Muscle of arm (tissue), 14 donors: ENCODE results near the gene BFSP1. TPM values are rescaled to one million over a fixed set of nuclear protein-coding genes. Genes with fewer than 3 reads are reported as not detected.
A peak's percentile ranks its signal among the peaks of the same experiment; 100 is the strongest.

Experiments
- DNase-seq: peaks from one replicate; pipeline ENCODE4 v3.0.0-alpha.2; 2013
- long read RNA-seq, 11 donors: transcript quantifications; one replicate each; lab custom pipeline, GENCODE V29; 2026
- polyA plus RNA-seq, 12 donors: library from polyadenylated mRNA; unstranded; fragments of 120-200 nt; gene quantifications; one replicate each; pipeline ENCODE4 v1.2.1, GENCODE V29; 2013; ENCODE audit not compliant: insufficient read length in 12 of 12

Gene BFSP1
- polyA plus RNA-seq, result 1 to 10 TPM in 10 of 12 donors, not detected in 2; 1.9 to 4.0 (median 2.8) TPM
- long read RNA-seq, donor 1, partial matches to known transcripts, result 1,130 of 1,207 reads
- long read RNA-seq, donor 1, other reads (novel, unspliced or antisense), result 76 of 1,207 reads
- long read RNA-seq, donor 2, result 0 reads
- long read RNA-seq, donor 3, result 0 reads
- long read RNA-seq, donor 4, result 0 reads
- long read RNA-seq, donor 5, partial matches to known transcripts, result 934 of 1,011 reads
- long read RNA-seq, donor 5, other reads (novel, unspliced or antisense), result 77 of 1,011 reads
- long read RNA-seq, donor 6, partial matches to known transcripts, result 0 of 1 reads
- long read RNA-seq, donor 6, other reads (novel, unspliced or antisense), result 0 of 1 reads
- long read RNA-seq, donor 7, result 0 reads
- long read RNA-seq, donor 8, result 0 reads
- long read RNA-seq, donor 9, result 0 reads
- long read RNA-seq, donor 10, partial matches to known transcripts, result 602 of 625 reads
- long read RNA-seq, donor 10, other reads (novel, unspliced or antisense), result 23 of 625 reads
- long read RNA-seq, donor 11, partial matches to known transcripts, result 528 of 564 reads
- long read RNA-seq, donor 11, other reads (novel, unspliced or antisense), result 36 of 564 reads

DNA sequence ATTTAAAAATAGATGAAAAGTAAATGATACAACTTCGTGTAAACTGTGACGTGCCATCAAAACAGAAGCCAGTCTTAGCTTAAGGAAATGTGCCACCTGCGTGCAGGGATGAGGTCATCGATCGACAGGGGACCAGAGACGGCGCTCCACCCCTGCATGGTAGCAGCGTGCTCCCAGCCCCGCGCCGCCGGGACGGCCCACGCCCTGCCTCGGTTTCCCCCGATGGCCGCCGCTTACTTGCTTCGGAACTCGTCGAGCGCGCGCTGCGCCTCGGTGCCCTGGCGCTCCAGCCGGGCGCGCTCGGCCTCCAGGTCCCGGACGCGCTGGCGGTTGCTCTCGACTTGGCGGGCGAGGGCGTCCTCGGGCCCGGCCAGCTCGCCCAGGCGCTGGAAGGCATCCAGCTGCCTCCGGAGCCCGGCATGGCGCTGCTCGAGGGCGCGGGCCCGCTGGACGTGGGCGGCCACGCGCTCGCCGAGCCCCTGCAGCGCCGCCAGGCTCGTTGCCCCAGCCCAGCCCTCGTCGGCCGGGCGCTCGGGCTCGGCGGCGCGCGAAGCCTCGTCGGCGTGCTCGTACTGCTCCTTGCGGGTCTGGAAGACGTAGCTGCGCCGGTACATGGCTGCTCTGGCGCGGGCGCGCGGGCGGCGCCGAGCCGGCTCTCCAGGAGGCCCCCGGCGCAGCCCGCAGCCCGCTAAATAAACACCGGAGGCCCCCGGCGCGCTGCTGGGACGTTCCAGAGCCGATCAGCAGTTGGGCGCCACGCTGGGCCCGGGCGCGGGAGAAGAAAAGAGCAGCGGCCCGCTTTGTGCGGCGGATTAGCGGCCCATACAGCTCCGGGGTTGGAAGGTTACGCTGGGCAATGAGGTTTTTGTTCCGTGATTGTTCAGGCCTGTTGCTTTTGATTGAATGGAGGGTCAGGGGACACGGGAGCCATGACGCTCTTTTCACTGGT lies at the start of gene BFSP1:
BFSP1 (minus strand) TSS at position 664 of the 949 bp plus-strand sequence; CDS start at position 614, 50 bp downstream.
- DNase-seq, result peak; percentile 55

DNA sequence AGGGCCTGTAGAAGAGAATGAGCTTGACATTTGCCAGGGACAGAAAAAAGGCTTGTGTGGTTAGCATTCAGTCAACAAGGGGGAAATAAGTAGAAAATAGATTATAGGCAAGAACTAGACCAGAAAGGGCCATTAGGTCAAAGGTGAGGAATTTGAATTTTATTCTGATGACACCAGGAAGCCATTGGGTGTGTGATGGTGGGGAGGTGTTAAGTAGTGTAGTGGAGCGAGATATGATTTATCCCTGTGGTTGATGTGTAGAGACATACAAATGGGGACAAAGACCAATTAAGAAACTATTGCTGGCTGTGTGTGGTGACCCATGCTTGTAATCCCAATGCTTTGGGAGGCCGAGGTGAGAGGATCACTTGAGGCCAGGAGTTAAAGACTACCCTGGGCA lies 49.7 kb upstream of the BFSP1 start:
- no peak for DNase-seq

DNA sequence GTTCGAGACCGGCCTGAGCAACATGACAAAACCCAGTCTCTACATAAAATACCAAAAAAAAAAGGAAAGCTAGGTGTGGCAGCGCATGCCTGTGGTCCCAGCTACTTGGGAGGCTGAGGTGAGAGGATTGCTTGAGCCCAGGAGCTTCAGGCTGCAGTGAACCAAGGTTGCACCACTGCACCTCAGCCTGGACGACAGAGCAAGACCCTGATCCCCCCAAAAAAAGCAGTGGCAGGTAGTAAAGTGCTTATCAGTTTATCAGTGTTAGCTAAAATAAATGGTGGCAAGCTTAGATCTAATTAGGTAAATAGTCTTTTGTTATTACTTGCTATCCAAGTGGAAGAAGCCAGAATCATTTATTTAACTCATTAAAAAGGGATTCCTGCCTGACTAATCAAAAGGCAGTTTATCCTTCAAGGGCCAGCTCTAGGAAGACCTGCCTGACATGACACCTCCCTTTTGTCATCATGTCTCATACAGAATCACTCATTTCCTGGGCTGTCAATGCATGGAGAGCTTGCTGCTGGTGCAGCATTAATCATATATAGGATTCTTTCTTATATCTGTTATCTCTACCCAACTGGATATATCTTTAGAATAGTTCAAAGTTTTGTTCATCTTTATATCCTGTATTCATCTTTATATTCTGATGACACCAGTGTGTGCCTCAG lies 48.3 kb upstream of the BFSP1 start:
- no peak for DNase-seq

- no peak for DNase-seq
Measured at GRCh38 chr20:17576215-17576614, 45.0 kb upstream of the BFSP1 start.

- DNase-seq, result no peak
Measured at GRCh38 chr20:17573463-17573862, 42.3 kb upstream of the BFSP1 start.

DNA sequence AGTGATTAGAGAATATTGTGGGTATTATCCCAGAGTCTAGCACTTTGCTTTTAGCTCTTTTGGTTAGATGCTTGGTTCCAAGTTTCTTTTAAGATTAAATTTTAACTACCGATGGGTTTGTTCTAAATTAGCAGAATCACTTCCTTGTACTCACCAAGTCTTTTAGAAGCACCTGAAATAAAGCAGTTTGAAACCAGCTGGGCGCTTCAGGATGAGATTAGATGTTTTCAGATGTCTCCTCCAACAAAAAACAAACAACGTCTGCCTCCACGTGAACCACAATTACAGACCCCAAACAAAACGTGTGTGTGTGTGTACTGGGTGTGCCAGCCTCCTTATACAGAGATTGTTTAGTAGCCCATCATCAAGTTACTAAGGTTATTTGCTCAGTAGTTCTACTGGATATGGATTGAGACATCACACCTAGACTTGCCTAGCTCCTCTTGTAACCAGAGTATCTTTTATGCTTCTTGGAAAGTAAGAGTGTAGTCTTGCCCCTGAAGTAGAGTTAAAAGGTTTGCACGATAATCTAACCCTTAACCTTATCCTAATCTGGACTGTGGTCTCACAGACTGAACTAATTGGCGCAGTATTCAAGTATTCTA lies 41.0 kb upstream of the BFSP1 start:
- DNase-seq, result no peak

- DNase-seq, result no peak
Measured at GRCh38 chr20:17571153-17571527, 40.0 kb upstream of the BFSP1 start.

- peak; percentile 65 for DNase-seq
Measured at GRCh38 chr20:17570347-17571152, 39.4 kb upstream of the BFSP1 start.

GRCh38 chr20:17569616-17570346 lies 38.6 kb upstream of the BFSP1 start, which contains the start of gene DSTN:
TSS of gene DSTN (plus strand) at chr20:17570075. CDS start at chr20:17570209, 134 bp downstream.
- DNase-seq, result peak; percentile 94

DNA sequence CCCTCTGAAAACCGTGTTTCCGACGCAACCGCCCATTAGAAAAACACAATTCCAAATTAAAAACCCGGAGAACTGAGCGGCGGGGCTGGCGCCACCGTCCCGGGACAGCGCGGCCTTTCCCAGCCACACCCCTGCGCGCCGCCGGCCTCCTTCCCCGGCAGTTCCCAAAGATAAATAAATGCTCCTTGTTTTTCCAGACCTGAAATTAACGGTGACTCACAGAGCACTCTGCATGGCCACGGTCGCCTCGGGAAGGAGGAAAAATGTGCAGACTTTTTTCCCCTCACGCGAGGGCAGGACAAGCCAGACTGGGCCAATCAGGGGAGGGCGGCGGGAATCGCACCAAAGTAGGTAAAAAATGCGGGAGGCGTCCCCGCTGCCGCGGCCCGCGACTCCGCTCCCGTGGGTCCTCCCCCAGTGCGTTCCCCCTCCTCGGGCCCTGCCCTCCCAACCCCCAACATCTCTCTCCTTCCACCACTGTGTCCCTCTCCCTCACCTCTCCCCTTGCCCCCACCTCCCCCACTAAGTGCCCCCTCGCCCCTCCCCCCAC lies 37.9 kb upstream of the BFSP1 start:
- DNase-seq, result peak; percentile 74

- DNase-seq, result no peak
Measured at GRCh38 chr20:17568045-17568788, 37.0 kb upstream of the BFSP1 start.

GRCh38 chr20:17566345-17566744 lies 35.2 kb upstream of the BFSP1 start:
- no peak for DNase-seq

GRCh38 chr20:17565169-17565845 lies 34.1 kb upstream of the BFSP1 start:
- no peak for DNase-seq

DNA sequence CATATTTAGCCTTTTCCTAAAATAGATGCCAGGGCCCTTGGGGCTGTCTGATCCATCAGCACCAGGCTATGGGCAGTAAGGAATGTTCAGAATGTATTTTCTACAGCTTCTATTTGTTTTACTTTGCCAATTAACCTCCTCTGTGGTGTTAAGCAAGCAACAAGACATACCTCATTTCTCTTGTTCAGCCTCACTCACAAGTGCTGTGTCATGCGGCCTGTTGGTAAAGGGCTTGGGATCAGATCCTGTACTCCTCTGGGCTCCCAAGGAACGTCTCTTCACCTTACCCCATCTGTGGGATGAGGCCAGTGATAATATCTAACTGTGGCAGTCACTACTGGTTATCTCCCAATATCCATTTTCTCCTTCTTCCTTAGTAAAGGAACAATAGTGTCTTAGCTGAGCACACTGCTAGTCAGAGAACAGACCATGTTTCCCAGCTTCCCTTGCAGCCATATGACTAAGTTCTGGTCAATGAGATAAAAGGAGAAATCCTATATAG lies 31.7 kb upstream of the BFSP1 start:
- no peak for DNase-seq

GRCh38 chr20:17560344-17561074 lies 29.3 kb upstream of the BFSP1 start:
- no peak for DNase-seq

DNA sequence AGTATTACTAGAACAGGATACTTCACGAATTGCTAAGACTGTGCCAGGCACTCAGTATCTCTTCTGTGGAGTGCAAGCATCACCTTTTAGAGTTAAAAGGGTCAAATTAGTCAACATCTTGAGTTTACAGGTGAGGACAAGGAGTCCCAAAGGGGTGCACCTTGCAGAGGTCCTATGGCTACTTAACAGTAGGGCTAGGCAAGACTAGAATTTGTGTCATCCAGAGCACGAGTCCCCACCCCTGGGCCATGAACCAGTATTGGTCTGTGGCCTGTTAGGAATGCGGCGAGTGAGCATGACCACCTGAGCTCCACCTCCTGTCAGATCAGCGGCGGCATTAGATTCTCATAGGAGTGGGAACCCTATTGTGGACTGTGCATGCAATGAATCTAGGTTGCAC lies 28.2 kb upstream of the BFSP1 start:
- DNase-seq, result no peak

- no peak for DNase-seq
Measured at GRCh38 chr20:17558941-17559304, 27.7 kb upstream of the BFSP1 start.
